ENCODE results near the gene FGFRL1.

DNA sequence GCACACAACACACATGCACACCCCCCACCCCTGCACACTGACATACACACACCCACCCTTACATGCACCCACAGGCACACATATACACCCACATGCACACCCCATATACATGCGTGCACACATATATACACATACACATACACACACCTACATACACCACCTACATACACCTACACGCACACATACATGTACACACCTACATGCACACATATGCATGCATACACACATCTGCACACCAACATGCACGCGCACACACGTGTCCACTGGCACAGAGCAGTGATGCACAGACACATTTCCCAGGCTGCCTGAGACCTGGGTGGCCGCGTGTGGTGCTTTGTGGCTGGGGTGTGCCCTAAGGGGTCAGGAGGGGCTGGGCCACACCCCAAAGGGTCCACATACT lies 31.7 kb downstream of the FGFRL1 start:
- TF ChIP-seq, protein P1, sequence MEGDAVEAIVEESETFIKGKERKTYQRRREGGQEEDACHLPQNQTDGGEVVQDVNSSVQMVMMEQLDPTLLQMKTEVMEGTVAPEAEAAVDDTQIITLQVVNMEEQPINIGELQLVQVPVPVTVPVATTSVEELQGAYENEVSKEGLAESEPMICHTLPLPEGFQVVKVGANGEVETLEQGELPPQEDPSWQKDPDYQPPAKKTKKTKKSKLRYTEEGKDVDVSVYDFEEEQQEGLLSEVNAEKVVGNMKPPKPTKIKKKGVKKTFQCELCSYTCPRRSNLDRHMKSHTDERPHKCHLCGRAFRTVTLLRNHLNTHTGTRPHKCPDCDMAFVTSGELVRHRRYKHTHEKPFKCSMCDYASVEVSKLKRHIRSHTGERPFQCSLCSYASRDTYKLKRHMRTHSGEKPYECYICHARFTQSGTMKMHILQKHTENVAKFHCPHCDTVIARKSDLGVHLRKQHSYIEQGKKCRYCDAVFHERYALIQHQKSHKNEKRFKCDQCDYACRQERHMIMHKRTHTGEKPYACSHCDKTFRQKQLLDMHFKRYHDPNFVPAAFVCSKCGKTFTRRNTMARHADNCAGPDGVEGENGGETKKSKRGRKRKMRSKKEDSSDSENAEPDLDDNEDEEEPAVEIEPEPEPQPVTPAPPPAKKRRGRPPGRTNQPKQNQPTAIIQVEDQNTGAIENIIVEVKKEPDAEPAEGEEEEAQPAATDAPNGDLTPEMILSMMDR (IDR thresholded peaks at IDR 0.05; ENCODE audit: poor library complexity): no peak
- no peak for TF ChIP-seq EZH2 (IDR thresholded peaks at IDR 0.05; ENCODE audit: borderline replicate concordance)
